Measurements from ENCODE around the gene MILR1.
"Not testable (repeated sequence)": the region's sequence is repeated elsewhere in the genome, so short reads cannot be mapped to it uniquely, and the experiment has no call there.

Gene MILR1

DNA sequence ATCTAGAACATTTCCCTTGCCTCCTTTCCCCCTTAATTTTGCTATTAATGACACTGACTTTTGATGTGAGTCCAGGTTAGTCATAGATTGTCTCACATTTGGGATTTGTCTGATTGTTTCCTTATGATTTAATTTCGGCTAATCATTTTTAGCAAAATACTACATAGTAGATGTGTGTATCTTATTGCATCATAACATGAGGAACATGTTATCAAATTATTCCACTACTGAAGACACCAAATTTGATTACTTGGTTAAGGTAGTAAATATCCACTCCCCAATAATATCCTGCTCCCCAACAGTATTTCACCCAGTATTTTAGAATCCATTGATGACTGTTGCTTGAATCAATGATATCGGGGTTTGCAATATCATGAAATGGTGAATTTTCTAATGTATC lies 45.2 kb downstream of the MILR1 start (continued):
- TF ChIP-seq, protein P1, sequence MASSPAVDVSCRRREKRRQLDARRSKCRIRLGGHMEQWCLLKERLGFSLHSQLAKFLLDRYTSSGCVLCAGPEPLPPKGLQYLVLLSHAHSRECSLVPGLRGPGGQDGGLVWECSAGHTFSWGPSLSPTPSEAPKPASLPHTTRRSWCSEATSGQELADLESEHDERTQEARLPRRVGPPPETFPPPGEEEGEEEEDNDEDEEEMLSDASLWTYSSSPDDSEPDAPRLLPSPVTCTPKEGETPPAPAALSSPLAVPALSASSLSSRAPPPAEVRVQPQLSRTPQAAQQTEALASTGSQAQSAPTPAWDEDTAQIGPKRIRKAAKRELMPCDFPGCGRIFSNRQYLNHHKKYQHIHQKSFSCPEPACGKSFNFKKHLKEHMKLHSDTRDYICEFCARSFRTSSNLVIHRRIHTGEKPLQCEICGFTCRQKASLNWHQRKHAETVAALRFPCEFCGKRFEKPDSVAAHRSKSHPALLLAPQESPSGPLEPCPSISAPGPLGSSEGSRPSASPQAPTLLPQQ (tag by site-specific recombination; IDR thresholded peaks at IDR 0.05) = no peak

DNA sequence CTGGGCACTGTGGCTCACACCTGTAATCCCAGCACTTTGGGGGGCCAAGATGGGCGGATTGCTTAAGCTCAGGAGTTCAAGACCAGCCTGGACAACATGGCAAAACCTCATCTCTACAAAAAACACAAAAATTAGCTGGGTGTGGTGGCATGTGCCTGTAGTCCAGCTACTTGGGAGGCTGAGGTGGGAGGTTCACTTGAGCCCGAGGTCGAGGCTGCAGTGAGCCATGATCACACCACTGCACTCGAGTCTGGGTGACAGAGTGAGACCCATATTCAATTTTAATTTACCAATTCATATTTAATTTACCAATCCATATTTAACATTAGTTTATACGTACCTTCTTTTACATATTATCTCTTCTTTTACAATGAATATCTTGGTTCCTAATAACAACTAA lies 46.4 kb downstream of the MILR1 start:
- not testable (repeated sequence) for H3K9me3 ChIP-seq (ENCODE audit: control insufficient read depth, insufficient read depth, low read depth, low read length); H3K27ac ChIP-seq (ENCODE audit: extremely low read depth, low read depth, low read length); H3K4me1 ChIP-seq (ENCODE audit: control insufficient read depth, insufficient read depth, low read length); H3K4me3 ChIP-seq (ENCODE audit: low read depth, low read length)
- POLR2A ChIA-PET = interaction anchor here (5.2 kb wide), 1 partner anchor 11 kb away, joined by 146 read pairs; the partner anchor contains the start of genes CEP95 and DDX5
- CTCF ChIA-PET = interaction anchor here (0.8 to 1.1 kb wide), 2 partner anchors 9 to 76 kb away, joined by 3 to 5 read pairs; no protein-coding TSS in a partner anchor
- H3K36me3 ChIP-seq (ENCODE audit: control insufficient read depth in 2 of 2, insufficient read depth in 1 of 2, low read length in 2 of 2) = peaks cover 30 to 63% of the 10 kb centered on the region in 2 experiments

GRCh38 chr17:64496348-64496785 lies 47.5 kb downstream of the MILR1 start:
- POLR2A ChIA-PET = interaction anchor here (0.6 to 5.2 kb wide), 7 partner anchors 10 to 166 kb away, joined by 3 to 146 read pairs (median 3); partner anchors contain the start of genes CEP95 and DDX5
- H3K4me1 ChIP-seq (ENCODE audit: control insufficient read depth, insufficient read depth, low read length) = no peaks in the 10 kb centered on the region

GRCh38 chr17:64496786-64497564 lies 48.1 kb downstream of the MILR1 start, which contains the start of gene POLG2:
Gene POLG2 (minus strand): TSS chr17:64497054. CDS start chr17:64496968, 86 bp downstream.
- CTCF ChIA-PET = interaction anchor here (0.6 to 1.5 kb wide), 5 partner anchors 12 to 192 kb away, joined by 3 to 6 read pairs (median 4); no protein-coding TSS in a partner anchor
- H3K36me3 ChIP-seq (ENCODE audit: control insufficient read depth in 2 of 2, insufficient read depth in 1 of 2, low read length in 2 of 2) = peaks cover 26 to 63% of the 10 kb centered on the region in 2 experiments
- H3K4me3 ChIP-seq (ENCODE audit: low read depth, low read length) = peak within 1 kb of the TSS; percentile 75
- no peaks in the 10 kb centered on the region for H3K4me1 ChIP-seq (ENCODE audit: control insufficient read depth, insufficient read depth, low read length)
- no peaks in the 10 kb centered on the region for H3K9me3 ChIP-seq (ENCODE audit: control insufficient read depth, insufficient read depth, low read depth, low read length)
- POLR2A ChIA-PET = interaction anchor here (0.6 to 5.2 kb wide), 7 partner anchors 9 to 166 kb away, joined by 3 to 146 read pairs (median 3); partner anchors contain the start of genes CEP95 and DDX5
- peak within 1 kb of the TSS; percentile 73 for H3K27ac ChIP-seq (ENCODE audit: extremely low read depth, low read depth, low read length)
- TF ChIP-seq, protein P2, sequence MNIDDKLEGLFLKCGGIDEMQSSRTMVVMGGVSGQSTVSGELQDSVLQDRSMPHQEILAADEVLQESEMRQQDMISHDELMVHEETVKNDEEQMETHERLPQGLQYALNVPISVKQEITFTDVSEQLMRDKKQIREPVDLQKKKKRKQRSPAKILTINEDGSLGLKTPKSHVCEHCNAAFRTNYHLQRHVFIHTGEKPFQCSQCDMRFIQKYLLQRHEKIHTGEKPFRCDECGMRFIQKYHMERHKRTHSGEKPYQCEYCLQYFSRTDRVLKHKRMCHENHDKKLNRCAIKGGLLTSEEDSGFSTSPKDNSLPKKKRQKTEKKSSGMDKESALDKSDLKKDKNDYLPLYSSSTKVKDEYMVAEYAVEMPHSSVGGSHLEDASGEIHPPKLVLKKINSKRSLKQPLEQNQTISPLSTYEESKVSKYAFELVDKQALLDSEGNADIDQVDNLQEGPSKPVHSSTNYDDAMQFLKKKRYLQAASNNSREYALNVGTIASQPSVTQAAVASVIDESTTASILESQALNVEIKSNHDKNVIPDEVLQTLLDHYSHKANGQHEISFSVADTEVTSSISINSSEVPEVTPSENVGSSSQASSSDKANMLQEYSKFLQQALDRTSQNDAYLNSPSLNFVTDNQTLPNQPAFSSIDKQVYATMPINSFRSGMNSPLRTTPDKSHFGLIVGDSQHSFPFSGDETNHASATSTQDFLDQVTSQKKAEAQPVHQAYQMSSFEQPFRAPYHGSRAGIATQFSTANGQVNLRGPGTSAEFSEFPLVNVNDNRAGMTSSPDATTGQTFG (tag by site-specific recombination; IDR thresholded peaks at IDR 0.05; ENCODE audit: borderline replicate concordance) = no peak
- TF ChIP-seq ZNF211 (tag by site-specific recombination; IDR thresholded peaks at IDR 0.05; ENCODE audit: low read depth) = no peak
- TF ChIP-seq ZFP3 (tag by site-specific recombination; IDR thresholded peaks at IDR 0.05; ENCODE audit: low read depth) = no peak
- TF ChIP-seq, protein P3, sequence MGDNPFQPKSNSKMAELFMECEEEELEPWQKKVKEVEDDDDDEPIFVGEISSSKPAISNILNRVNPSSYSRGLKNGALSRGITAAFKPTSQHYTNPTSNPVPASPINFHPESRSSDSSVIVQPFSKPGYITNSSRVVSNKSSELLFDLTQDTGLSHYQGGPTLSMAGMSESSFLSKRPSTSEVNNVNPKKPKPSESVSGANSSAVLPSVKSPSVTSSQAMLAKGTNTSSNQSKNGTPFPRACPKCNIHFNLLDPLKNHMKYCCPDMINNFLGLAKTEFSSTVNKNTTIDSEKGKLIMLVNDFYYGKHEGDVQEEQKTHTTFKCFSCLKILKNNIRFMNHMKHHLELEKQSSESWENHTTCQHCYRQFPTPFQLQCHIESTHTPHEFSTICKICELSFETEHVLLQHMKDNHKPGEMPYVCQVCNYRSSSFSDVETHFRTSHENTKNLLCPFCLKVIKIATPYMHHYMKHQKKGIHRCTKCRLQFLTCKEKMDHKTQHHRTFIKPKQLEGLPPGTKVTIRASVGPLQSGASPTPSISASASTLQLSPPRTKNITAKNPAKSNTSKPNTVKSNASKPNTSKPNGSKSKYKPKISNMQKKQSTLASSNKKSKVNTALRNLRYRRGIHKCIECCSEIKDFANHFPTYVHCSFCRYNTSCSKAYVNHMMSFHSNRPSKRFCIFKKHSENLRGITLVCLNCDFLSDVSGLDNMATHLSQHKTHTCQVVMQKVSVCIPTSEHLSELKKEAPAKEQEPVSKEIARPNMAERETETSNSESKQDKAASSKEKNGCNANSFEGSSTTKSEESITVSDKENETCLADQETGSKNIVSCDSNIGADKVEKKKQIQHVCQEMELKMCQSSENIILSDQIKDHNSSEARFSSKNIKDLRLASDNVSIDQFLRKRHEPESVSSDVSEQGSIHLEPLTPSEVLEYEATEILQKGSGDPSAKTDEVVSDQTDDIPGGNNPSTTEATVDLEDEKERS (tag by site-specific recombination; IDR thresholded peaks at IDR 0.05) = no peak
- TF ChIP-seq ZNF175 (tag by site-specific recombination; IDR thresholded peaks at IDR 0.05) = no peak
- TF ChIP-seq ZNF24 (tag by site-specific recombination; IDR thresholded peaks at IDR 0.05) = no peak
- TF ChIP-seq ZNF366 (tag by site-specific recombination; conservative IDR thresholded peaks at IDR 0.05) = peak; percentile 44
- TF ChIP-seq ZNF19 (tag by site-specific recombination; IDR thresholded peaks at IDR 0.05; ENCODE audit: low read depth) = no peak
- no peak for TF ChIP-seq ZNF629 (tag by site-specific recombination; IDR thresholded peaks at IDR 0.05)
- no peak for TF ChIP-seq ZNF391 (tag by site-specific recombination; IDR thresholded peaks at IDR 0.05; ENCODE audit: borderline replicate concordance, low read depth)
- no peak for TF ChIP-seq ZNF138 (tag by site-specific recombination; IDR thresholded peaks at IDR 0.05; ENCODE audit: borderline replicate concordance)
- TF ChIP-seq, protein P4, sequence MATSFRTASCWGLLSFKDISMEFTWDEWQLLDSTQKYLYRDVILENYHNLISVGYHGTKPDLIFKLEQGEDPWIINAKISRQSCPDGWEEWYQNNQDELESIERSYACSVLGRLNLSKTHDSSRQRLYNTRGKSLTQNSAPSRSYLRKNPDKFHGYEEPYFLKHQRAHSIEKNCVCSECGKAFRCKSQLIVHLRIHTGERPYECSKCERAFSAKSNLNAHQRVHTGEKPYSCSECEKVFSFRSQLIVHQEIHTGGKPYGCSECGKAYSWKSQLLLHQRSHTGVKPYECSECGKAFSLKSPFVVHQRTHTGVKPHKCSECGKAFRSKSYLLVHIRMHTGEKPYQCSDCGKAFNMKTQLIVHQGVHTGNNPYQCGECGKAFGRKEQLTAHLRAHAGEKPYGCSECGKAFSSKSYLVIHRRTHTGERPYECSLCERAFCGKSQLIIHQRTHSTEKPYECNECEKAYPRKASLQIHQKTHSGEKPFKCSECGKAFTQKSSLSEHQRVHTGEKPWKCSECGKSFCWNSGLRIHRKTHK (tag by site-specific recombination; IDR thresholded peaks at IDR 0.05) = no peak
- TF ChIP-seq GLIS1 (tag by site-specific recombination; IDR thresholded peaks at IDR 0.05) = peak; percentile 7; the same call in 1 of the 2 replicates
- peak; percentile 78 for TF ChIP-seq SP3 (tag by site-specific recombination; IDR thresholded peaks at IDR 0.05)
- TF ChIP-seq ZNF433 (tag by site-specific recombination; IDR thresholded peaks at IDR 0.05; ENCODE audit: low read depth) = no peak
- no peak for TF ChIP-seq ZNF114 (tag by site-specific recombination; IDR thresholded peaks at IDR 0.05)
- TF ChIP-seq ZNF221 (tag by site-specific recombination; IDR thresholded peaks at IDR 0.05; ENCODE audit: borderline replicate concordance) = no peak

More at GRCh38 chr17:64496348-64496785, 47.5 kb downstream of the MILR1 start:
- Histone ChIP-seq H3K27ac (ENCODE audit: extremely low read depth, low read depth, low read length) (peak overlapping the region; percentile 73), H3K36me3 (ENCODE audit: control insufficient read depth in 2 of 2, insufficient read depth in 1 of 2, low read length in 2 of 2) (peaks cover 24 to 63% of the 10 kb centered on the region in 2 experiments), H3K4me3 (ENCODE audit: low read depth, low read length) (peak overlapping the region; percentile 75), H3K9me3 (ENCODE audit: control insufficient read depth, insufficient read depth, low read depth, low read length) (no peaks in the 10 kb centered on the region)
- TF ChIP-seq ZNF174 (tag by site-specific recombination; IDR thresholded peaks at IDR 0.05) (no peak), SCRT2 (tag by site-specific recombination; IDR thresholded peaks at IDR 0.05) (0 out of 2 replicates have a peak, but pooled peaks have one; percentile 7)
- CTCF ChIA-PET = interaction anchor here (0.8 to 1.5 kb wide), 5 partner anchors 10 to 76 kb away, joined by 3 to 6 read pairs (median 4); no protein-coding TSS in a partner anchor
